Colon (tissue), 2 donors: ENCODE measurements around the gene RANBP3.

Experiments used
- FAIRE-seq: peaks from 2 replicates; lab custom pipeline; 2012; peaks lifted over from hg19 to GRCh38; lab: Jason Lieb, UNC
- donor health status: control.
- donor health status: control.

Gene RANBP3

DNA sequence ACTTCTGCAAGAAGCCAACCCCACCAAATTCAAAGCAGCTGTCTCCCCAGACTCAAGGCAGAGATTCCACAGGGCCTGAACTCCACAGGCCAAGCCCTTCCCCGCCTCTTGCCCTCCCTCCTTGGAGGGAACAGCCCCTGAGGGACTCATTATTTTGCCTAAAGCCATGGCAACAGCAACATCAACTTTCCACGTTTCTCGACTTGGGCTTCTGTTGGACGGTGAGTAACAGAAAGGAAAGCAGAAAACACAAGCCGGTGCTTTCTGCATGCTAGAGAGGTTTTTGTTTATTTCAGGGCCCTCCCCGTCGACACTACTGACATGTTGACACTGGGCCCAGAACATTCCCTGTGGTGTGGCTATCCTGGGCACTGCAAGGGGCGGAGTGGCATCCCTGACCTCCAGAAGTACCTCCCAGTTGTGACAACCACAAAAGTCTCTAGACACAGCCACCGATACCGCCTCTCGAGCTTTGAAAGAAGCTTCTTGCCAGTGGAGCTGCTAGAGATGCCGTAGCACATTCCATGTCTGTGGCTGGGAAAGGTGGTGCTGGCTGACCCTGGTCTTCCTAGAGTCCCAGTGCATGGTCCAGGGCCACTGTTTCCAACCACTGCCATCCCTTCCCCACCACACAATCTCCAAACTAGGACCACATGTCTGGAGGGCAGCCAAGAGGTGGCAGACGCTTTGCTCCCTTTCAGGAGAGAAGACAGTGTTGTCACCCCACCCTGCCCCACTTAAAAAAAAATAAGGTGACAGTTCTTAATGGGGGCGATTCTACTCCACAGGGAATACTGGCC lies 51.1 kb downstream of the RANBP3 start:
- FAIRE-seq: no peak

DNA sequence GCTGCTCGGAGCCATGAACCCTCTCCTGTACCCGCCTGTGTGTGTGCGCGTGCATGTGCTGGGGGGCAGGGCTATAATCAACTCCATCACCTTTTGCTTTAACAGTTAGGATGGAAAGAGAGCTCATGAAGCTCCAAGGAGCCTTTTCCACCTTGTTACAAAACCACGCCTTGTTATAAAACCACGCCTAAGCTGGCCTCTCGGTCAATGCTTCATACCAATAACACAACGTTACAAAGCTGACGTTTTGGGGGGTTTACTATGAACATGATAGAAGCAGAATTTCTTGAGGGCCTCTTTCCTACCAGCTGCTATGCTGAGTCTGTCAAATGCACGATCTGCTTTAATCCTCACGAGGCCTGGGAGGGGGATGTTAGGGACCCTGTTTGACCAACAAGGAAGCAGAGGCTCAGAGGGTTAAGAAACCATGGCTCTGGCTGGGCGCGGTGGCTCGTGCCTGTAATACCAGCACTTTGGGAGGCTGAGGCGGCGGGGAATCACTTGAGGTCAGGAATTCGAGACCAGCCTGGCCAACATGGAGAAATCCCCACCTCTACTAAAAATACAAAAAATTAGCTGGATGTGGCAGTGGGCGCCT lies 52.0 kb downstream of the RANBP3 start:
- no peak for FAIRE-seq

DNA sequence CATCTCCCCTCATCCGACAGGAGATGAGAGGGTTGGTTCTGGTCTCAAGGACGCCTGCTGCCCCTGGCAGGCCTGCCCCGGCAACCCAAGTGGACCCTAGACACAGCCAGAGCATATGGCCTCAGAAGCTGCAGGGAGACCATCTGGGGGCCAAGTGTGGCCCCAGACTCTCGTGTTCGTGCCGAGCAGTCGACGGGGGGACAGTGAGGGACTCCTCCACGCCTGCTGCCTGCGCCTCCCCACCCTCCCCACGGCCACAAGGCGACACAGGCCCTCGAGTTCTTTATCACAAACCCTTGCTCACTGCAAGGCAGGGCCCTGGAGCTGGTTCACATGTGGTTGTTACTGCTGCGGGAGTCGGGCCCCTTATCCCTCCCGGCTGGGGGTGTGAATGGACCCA lies 54.6 kb downstream of the RANBP3 start:
- FAIRE-seq: no peak

DNA sequence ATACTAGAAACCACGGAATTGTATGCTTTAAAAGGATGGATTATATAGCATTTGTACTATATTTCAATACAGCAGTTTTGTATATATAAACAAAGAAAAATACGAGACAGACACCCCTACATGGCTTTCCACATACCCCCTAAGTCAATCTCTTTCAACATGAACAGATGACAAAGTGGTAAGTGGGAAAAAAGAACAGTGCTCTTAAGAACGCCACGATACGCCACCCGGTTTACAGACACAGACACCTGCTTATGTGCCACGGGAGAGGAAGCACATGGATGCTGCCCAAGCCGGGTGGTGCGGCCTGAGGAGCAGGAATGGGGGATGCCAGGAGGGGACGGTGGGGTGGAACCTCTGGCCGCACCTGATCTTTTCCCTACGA lies 55.8 kb downstream of the RANBP3 start:
- no peak for FAIRE-seq

DNA sequence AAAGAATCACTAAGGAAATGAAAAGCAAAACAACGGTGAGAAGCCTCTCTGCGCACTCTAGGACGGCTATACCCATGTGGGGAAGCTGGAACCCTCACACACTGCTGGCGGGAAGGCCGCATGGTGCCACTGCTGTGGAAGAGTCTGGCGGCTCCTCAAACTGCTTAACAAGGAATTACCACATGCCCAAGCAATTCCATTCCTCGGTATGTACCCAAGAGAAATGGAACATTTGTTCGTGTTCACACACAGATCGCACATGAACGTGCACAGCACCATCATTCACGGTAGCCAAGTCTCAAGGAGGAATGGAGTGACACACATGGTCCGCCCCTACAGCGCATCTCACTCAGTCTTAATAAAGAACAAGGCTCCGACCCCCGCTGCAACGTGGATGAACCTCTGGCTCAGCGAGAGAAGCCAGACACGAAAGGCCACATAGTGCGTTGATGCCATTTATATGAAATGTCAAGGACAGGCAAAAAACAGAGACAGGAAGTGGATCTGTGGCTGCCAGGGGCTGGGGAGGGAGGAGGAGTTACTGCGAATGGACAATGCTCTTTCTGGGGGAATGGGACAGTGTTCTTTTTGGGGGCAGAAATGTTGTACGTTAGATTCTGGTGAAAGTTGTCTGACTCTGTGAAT lies 56.3 kb downstream of the RANBP3 start:
- no peak for FAIRE-seq

DNA sequence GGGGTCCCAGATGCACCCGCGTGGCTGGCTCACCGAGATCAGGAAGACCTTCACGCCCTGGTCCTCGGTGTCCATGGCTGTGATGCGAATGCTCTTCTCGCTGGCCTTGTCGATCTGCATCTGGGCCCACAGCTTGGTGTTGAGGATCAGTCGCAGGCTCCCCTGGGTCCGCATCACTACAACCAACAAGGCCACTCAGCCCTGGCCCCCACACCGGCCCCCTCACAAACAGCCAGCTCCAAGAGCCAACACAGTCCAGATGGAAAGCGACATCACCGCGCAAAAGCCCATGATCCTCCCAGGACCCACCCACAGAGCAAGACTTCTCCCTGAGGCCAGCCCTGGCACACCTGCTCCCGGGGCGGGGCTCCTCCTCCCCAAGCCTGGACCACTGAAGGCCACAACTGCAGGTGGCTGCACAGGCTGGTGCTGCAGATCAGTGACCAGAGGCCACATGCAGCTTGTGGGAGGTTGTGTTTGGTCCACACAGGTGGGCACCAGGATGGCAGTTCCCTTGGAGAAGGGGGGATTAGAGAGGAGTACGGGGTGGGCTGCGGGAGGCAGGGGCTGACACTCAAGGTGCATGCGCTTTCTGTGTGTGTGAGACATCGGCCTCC lies 59.4 kb downstream of the RANBP3 start:
- no peak for FAIRE-seq

DNA sequence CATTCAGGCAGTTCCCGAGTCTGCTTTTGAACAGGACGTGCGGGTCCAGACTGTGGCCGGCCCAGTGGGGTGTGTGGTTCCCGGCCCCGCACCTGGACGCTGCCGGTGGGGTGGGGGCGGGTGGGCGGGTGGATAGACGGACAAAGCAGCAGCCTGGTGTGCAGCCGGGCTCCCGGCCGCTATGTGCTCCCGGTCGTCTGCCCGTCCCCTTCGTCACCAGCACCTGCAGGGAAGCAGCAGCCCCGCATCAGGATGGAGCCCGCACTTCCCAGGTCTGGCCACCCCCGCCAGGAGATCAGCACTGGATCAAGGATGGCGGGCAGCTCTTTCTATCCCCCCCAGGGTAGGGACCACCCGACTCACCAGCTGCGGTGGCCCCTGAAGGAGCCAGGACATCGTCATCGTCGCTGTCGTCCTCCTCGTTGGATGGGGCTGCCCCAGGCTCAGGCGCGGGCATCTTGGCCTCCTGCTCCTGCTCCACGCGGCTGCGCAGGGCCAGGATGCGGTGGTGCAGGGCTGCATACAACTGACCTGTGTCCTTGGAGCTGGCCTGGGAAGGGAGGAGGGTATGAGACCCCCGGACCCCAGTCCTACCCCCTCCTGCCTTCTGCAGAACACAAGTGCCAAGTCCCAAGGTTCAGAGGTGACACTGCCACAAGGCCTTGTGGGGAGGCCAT lies 60.4 kb downstream of the RANBP3 start:
- no peak for FAIRE-seq

DNA sequence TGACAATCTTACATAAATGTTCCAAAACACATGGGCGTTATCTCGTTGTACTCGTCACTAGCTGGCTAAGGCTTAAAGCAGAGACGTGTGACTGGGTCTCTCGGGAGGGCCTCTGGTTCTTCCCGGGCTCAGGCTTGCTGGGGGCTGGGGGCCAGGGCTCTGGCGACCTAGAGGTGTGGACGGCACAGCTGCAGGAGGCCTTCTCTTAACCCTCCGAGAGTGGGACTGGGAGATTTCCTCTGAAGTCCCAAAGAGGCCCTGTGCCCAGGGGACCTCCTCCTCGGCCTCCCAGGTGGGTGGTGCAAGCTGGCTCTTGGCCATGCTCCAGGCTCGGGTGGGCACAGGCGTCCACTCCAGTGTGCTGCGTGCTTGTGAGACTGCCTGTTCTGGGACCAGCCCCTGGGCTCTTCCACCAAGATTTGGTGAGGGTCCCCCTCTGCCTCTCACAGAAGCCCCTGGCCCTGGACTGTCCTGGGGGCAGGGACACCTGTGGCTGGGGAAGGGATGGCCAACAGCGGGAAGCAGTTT lies 61.7 kb downstream of the RANBP3 start:
- FAIRE-seq: no peak

DNA sequence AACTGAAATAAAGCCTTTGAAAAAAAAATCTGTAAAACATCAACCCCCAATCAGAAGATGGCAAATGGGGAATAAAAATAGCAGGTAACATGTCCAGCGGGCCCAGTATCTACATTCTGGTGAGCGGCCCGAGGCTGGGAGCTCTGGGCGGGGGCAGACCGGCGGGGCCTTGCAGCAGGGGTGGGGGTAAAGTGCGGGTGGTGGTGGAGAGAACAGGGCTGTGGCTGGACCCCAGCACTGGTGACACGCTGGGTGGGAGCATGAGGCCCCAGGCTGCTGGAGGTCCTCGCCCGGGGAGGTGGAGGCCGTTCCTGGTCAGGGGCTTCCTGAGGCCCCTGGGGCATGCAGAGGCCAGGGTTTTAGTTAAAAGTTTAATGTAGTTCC lies 62.2 kb downstream of the RANBP3 start:
- no peak for FAIRE-seq

DNA sequence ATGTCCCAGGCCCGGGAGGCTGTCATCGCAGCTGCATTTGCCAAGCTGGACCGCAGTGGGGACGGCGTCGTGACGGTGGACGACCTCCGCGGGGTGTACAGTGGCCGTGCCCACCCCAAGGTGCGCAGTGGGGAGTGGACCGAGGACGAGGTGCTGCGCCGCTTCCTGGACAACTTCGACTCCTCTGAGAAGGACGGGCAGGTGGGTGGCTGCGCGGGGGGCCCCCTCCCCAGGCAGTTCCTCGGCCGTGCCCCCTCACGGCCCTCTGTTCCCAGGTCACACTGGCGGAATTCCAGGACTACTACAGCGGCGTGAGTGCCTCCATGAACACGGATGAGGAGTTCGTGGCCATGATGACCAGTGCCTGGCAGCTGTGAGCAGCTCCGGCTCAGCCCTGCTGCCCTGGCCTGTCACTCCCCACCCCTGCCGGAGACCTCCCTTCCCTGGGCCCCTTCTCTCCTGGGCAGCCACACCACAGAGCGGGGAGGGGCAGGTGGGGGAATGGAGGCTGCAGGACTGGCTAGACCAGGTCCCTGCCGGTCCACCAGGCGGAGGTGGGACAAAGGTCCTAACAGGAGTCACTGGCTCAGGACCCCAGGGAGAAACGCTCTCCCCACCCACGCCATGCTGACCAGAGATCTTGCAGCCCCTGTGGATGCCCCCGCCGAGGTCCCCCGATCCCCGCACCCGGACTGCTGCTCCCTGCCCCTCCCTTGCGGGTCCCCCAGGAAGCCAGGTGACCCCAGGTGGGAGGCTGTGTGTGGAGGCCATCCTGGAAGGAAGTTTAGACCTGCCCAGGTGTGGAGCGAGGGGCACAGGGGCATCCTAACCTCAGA lies 62.8 kb downstream of the RANBP3 start:
- no peak for FAIRE-seq

DNA sequence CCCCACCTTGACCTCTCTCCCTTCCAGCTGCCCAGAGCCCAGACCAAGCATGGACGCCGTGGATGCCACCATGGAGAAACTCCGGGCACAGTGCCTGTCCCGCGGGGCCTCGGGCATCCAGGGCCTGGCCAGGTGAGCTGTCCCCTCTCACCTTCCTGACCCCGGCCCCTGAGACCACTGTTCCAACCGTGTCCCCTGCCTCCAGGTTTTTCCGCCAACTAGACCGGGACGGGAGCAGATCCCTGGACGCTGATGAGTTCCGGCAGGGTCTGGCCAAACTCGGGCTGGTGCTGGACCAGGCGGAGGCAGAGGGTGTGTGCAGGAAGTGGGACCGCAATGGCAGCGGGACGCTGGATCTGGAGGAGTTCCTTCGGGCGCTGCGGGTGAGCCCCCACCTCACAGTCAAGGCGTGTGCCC lies 63.6 kb downstream of the RANBP3 start:
- FAIRE-seq: no peak

DNA sequence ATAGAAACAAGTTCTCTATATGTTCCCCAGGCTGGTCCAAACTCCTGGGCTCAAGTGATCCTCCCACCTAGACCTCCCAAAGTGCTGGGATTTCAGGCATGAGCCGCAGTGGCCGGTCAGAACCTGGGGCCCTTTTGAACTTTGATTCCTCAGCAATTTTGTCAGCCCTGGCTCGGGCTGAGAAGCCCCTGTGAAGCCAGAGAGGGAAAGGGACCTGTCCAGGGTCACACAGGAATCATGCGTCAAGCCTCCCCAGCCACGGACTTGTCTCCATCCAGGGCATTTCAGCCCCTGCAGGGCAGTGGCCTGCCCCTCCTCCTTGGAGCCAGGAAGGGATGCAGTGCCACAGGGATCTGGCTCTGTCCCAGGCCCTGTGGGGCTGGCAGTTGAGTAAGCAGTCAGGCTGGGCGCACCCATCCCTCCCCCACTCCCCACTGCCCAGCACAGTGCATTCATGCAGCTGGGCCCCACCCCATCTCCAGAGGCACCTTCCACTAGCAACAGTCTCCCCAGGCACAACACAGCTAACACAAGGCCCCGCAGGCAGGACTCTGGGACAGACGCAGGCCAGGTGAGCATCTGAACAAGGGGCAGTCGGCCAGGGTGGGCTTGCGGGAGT lies 64.1 kb downstream of the RANBP3 start, which contains the start of gene CAPS:
CAPS (plus strand) TSS at position 516 of the 619 bp plus-strand sequence. CDS start 153 bp downstream, outside the sequence.
- no peak for FAIRE-seq

DNA sequence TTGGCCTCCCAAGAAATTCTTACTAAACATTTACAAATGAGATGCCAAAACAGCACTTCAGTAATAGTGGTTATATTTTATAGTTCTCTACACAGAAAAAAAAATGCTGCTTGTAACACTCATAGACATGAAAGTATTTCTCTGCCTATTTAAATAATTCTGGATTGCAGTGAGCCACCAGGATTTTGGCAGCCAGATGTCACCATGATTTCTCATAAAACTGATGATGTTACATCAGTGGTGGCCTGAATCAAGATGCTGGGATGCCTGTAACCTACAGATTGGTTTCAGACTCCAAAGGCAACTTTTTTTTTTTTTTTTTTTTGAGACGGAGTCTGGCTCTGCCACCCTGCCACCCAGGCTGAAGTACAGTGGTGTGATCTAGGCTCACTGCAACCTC lies 66.6 kb downstream of the RANBP3 start:
- no peak for FAIRE-seq

DNA sequence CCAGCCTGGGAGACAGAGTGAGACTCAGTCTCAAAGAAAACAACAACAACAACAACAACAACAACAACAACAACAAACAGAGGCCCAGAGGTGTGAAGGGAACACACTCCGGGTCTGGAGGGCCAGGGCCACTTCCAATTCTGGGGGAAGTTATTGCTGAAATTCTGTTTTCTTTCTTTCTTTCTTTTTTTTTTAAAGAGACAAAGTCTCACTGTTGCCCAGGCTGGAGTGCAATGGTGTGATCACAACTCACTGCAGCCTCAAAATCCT lies 67.4 kb downstream of the RANBP3 start:
- no peak for FAIRE-seq

DNA sequence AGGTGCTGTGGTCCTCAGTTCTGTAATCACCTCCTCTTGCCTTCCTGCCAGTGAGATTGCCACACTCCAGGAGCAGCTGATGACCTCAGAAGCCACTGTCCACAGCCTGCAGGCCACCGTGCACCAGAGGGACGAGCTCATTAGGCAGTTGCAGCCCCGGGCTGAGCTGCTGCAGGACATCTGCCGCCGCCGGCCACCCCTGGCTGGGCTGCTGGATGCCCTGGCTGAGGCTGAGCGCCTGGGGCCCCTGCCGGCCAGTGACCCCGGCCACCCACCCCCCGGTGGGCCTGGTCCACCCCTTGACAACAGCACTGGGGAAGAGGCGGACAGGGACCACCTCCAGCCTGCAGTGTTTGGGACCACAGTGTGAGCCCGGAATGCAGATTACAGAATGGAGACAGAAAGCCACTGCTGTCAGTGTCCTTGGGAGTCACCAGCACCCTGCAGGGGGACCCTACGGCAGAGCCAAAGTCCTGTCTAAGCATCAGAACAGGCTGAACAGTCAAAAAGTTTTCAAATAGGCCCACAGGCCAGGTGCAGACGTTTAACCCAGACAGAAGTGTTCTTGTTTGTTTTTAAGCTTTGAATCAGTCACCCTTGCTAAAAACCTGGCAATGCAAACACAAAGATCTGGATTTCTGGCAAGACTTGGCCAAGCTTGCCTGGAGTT lies 69.0 kb downstream of the RANBP3 start:
- no peak for FAIRE-seq

DNA sequence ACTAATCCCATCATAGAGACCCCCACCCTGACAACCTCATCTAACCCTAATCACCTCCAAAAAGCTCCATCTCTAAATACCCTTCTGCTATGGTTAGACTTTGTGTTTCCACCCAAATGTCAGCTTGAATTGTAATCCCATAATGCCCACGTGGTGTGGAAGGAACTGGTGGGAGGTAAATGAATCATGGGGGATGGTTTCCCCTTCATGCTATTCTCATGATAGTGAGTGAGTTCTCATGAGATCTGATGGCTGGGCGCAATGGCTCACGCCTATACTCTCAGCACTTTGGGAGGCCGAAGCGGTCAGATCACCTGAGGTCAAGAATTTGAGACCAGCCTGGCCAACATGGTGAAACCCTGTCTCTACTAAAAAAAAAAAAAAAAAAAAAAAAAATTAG lies 70.7 kb downstream of the RANBP3 start:
- no peak for FAIRE-seq

DNA sequence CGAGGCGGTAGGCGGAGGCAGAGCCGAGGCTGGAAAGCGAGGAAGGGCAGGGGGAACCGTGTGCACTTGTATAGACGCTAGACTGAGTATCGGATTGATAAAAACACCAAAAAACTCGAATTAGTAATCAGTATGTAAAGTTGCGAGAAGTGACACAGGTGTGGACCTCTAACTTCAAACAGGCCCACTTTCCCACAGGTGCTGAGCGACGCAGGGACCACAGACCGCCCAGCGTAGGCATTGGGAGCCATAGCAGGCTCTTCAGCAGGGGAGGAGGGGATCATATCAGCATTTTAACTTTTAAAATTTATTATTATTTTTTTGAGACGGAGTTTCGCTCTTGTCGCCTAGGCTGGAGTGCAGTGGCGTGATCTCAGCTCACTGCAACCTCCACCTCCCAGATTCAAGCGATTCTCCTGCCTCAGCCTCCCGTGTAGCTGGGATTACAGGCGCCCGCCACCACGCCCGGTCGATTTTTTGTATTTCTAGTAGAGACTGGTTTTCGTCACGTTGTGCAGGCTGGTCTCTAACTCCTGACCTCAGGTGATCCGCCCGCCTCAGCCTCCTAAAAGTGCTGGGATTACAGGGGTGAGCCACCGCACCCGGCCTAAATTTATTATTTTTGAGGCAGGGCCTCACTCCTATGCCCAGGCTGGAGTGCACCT lies 72.7 kb downstream of the RANBP3 start:
- no peak for FAIRE-seq

DNA sequence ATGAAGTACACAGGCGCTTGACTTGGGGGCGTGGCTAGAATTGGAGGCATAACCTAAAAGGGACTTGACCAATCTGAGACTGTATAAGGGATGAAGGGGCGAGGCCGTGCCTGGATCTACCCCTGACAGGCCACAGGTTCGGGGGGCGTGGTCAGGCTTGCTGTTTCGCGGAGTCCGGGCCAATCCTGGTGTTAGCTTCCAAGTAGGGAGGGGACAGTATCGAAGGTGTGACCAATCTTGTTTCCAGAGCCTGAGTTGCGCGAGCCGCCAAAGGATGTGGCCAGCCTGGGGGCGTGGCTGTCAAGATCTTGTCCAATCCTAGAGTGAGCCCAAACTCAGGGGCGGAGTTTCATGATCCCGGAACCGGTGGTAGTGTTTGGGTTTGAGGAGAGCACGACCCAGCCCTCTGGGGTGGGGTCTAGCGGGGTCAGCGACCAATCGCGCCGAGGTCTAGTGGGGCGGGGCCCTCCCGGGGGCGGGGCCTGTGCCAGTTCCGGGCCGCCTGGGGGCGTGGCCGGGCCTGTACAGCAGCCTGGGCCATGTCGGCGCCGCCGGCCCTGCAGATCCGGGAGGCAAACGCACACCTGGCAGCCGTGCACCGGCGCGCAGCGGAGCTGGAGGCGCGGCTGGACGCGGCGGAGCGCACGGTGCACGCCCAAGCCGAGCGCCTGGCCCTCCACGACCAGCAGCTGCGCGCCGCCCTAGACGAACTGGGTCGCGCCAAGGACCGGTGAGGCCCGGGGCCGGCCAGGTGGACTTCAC lies 73.4 kb downstream of the RANBP3 start, which contains the start of gene VMAC:
VMAC (plus strand) TSS at position 521 of the 762 bp plus-strand sequence; CDS start at position 540, 19 bp downstream.
- peak; percentile 98 for FAIRE-seq
